OCI-LY7 (cell line): ENCODE results near the gene SAP30BP. TPM values are rescaled to one million over a fixed set of nuclear protein-coding genes. Genes with fewer than 3 reads are reported as not detected.

Experiments used
- BruUV-seq: library from RNA; stranded (reverse); fragments of 400-500 nt; replicated peaks from 2 replicates; lab custom pipeline; 2021; lab: Mats Ljungman, UMichigan
- CTCF ChIA-PET: fragments of 300-600 bp; sonication (Branson Sonifier 250); formaldehyde crosslinking; loops from one replicate; lab custom pipeline; 2022; ENCODE audit warnings: antibody characterized with exemption; ENCODE audit not compliant: unreplicated experiment; lab: Charles Lee
- POLR2A ChIA-PET: fragments of 300-600 bp; sonication (Branson Sonifier 250); formaldehyde crosslinking; loops from one replicate; lab custom pipeline; 2022; ENCODE audit warnings: antibody characterized with exemption; lab: Charles Lee
- DNase-seq: peaks from one replicate; pipeline ENCODE4 v3.0.0-alpha.2; 2015; ENCODE audit warnings: low spot score
- H2AFZ ChIP-seq: fragments of 200-600 bp; sonication (generic), shearing (Covaris generic); 2 replicates; pipeline ENCODE4 v1.6.1; 2014; ENCODE audit warnings: mild to moderate bottlenecking, antibody characterized with exemption, low read length, moderate library complexity
- H3K27ac ChIP-seq: fragments of 200-600 bp; sonication (generic); 2 replicates; pipeline ENCODE4 v1.5.1; 2014; ENCODE audit warnings: mixed run types, low read depth, mild to moderate bottlenecking, moderate library complexity, low read length, inconsistent platforms; ENCODE audit not compliant: poor library complexity, severe bottlenecking
- H3K36me3 ChIP-seq: fragments of 200-600 bp; sonication (generic); 2 replicates; pipeline ENCODE4 v1.6.1; 2014; ENCODE audit warnings: mild to moderate bottlenecking, antibody characterized with exemption, low read length, moderate library complexity, mixed read lengths; ENCODE audit not compliant: insufficient read depth
- H3K4me1 ChIP-seq: fragments of 200-600 bp; sonication (generic); 2 replicates; pipeline ENCODE4 v1.5.1; 2014; ENCODE audit warnings: mild to moderate bottlenecking, low read length; ENCODE audit not compliant: insufficient read depth, poor library complexity, severe bottlenecking
- H3K4me2 ChIP-seq: fragments of 200-600 bp; sonication (generic); 2 replicates; pipeline ENCODE4 v1.6.1; 2014; ENCODE audit warnings: mild to moderate bottlenecking, low read length
- H3K4me3 ChIP-seq: fragments of 200-600 bp; sonication (generic); 2 replicates; pipeline ENCODE4 v1.5.1; 2014; ENCODE audit warnings: mild to moderate bottlenecking, low read depth, low read length; ENCODE audit not compliant: poor library complexity, severe bottlenecking
- H3K79me2 ChIP-seq: fragments of 200-600 bp; sonication (generic); 2 replicates; pipeline ENCODE4 v1.6.1; 2016; ENCODE audit warnings: low read depth, mild to moderate bottlenecking, low read length, moderate library complexity, mixed read lengths; ENCODE audit not compliant: insufficient read depth
- H3K9me2 ChIP-seq: fragments of 200-600 bp; sonication (generic); 2 replicates; pipeline ENCODE4 v1.6.1; 2016; ENCODE audit warnings: mild to moderate bottlenecking, low read length, mixed read lengths; ENCODE audit not compliant: insufficient read depth
- H3K9me3 ChIP-seq: fragments of 200-600 bp; sonication (generic); 2 replicates; pipeline ENCODE4 v1.6.1; 2014; ENCODE audit warnings: mild to moderate bottlenecking, mixed run types, low read length, mixed read lengths
- H4K20me1 ChIP-seq: fragments of 200-600 bp; sonication (generic); 2 replicates; pipeline ENCODE4 v1.6.1; 2014; ENCODE audit warnings: mild to moderate bottlenecking, antibody characterized with exemption, low read length, moderate library complexity, mixed read lengths; ENCODE audit not compliant: insufficient read depth
- EZH2phosphoT487 ChIP-seq: fragments of 200-600 bp; sonication (generic); IDR thresholded peaks from 2 replicates; pipeline ENCODE4 v1.6.1; 2018; ENCODE audit warnings: low read depth, borderline replicate concordance, mild to moderate bottlenecking, mixed run types, antibody characterized with exemption, low read length, moderate library complexity, mixed read lengths
- intact Hi-C: fragments of 100-400 bp; cut with micrococcal nuclease; formaldehyde crosslinking; loops from one replicate; pipeline ENCODE4 v1.10.0; 2022; ENCODE audit not compliant: unreplicated experiment
- total RNA-seq, 2 experiments: library from RNA; depleted of rRNA in 1 of 2; stranded (reverse); fragments of >200 nt in 1 of 2; shearing (Covaris generic) in 1 of 2; gene quantifications; 2 replicates each; pipeline ENCODE4 v1.2.3, GENCODE V29; 2014 to 2022
- TF ChIP-seq, protein P1 (sequence below): fragments of 200-600 bp; sonication (generic); conservative IDR thresholded peaks from 2 replicates; pipeline ENCODE4 v1.5.1; 2014; ENCODE audit warnings: mild to moderate bottlenecking, antibody characterized with exemption, low read length, moderate library complexity, mixed read lengths

The SAP30BP gene
- total RNA-seq, 2 experiments from 2014 or later: 127 to 187 TPM

DNA sequence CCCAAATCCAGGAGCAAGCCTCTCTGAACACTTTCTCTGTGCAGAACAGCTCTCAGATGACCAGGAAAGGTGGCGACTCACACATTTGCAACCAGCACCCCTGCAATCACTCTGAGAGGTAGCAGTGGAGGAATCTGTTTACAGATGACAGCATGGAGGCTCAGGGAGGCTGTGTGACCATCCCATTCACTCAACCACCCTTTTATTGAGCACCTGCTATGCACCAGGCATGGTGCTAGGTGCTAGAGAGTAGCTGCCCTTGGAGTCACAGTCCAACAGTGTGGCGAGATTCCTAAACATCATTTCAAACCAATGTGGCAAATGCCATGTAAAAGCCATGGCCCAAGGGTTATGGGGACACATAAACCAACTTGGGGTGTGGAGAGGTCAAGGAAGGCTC is 52.6 kb downstream of the SAP30BP start:
- intact Hi-C loops: no loop called here
- H3K79me2 ChIP-seq: no peaks in the 10 kb centered on the region
- H3K9me3 ChIP-seq: no peaks in the 10 kb centered on the region
- no peaks in the 10 kb centered on the region for H3K36me3 ChIP-seq
- H3K4me3 ChIP-seq: no peak overlapping the region
- DNase-seq: no peak
- H3K9me2 ChIP-seq: no peaks in the 10 kb centered on the region
- ChIA-PET POLR2A (interaction anchor here (1.0 to 1.8 kb wide), 2 partner anchors 18 to 54 kb away, joined by 3 to 4 read pairs; no protein-coding TSS in a partner anchor), CTCF (no interaction called here)
- no peak overlapping the region for H3K4me2 ChIP-seq
- H4K20me1 ChIP-seq: no peaks in the 10 kb centered on the region
- no peak for TF ChIP-seq EZH2phosphoT487
- TF ChIP-seq, protein P1, sequence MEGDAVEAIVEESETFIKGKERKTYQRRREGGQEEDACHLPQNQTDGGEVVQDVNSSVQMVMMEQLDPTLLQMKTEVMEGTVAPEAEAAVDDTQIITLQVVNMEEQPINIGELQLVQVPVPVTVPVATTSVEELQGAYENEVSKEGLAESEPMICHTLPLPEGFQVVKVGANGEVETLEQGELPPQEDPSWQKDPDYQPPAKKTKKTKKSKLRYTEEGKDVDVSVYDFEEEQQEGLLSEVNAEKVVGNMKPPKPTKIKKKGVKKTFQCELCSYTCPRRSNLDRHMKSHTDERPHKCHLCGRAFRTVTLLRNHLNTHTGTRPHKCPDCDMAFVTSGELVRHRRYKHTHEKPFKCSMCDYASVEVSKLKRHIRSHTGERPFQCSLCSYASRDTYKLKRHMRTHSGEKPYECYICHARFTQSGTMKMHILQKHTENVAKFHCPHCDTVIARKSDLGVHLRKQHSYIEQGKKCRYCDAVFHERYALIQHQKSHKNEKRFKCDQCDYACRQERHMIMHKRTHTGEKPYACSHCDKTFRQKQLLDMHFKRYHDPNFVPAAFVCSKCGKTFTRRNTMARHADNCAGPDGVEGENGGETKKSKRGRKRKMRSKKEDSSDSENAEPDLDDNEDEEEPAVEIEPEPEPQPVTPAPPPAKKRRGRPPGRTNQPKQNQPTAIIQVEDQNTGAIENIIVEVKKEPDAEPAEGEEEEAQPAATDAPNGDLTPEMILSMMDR: no peak
- no peak overlapping the region for H2AFZ ChIP-seq
- no peak overlapping the region for H3K27ac ChIP-seq
- BruUV-seq: no TSS peak
- H3K4me1 ChIP-seq: peaks cover 7% of the 10 kb centered on the region

DNA sequence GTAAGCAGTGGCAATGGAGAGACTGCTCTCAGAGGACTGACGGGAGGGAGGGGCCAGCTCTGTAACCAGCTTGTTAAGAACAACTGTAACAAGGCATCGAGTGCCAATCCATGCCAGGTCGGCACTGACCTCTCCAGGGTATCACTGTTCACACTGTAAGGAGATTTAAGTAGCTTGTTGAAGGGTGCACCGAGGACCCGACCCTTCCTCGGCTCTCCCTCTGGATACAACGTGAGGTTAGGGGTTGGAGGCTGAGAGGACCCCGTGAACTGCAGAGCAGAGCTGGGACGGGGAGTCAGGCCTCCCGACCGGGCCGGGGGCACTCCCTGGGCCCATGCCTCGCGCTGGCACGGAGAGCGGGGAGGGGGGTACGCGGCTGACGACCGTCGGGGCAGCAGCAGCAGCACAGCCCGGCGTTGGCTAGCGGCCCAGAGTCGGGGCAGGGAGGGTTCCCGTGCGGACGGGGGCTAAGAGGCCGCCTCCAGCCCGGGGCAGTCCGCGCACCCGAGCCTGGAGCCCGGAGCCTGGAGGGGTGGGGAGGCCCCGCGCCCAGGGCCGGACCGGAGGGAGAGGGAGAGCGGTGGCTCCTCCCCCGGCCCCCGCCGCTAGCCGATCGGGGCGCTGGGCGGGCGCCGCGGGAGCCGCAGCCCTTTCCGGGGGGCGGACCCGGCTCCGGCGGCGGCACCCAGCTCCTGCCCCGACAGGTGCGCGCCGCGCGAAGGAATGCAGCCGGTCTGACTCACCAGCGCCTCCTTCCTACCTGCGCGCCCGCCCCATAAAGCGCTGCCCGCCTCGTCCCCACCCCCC is 53.7 kb downstream of the SAP30BP start, which contains the start of gene ITGB4:
TSS of gene ITGB4 (plus strand) at position 804 of the 807 bp plus-strand sequence. CDS start 3,245 bp downstream, outside the sequence.
- POLR2A ChIA-PET: interaction anchor here (0.6 to 1.8 kb wide), 3 partner anchors 10 to 32 kb away, joined by 3 to 4 read pairs (median 3); no protein-coding TSS in a partner anchor
- H3K27ac ChIP-seq: no peak within 1 kb of the TSS
- no peaks in the 10 kb centered on the region for H3K9me2 ChIP-seq
- intact Hi-C loops: no loop called here
- no peaks in the 10 kb centered on the region for H4K20me1 ChIP-seq
- CTCF ChIA-PET: interaction anchor here (0.6 to 1.3 kb wide), 5 partner anchors 17 to 709 kb away, joined by 3 to 6 read pairs (median 4); partner anchors contain the start of gene SMIM5
- peak within 1 kb of the TSS; percentile 9; the same call in 1 of the 2 replicates for H2AFZ ChIP-seq
- no TSS peak for BruUV-seq
- no peak for TF ChIP-seq EZH2phosphoT487
- TF ChIP-seq, protein P1: 0 out of 2 replicates have a peak, but pooled peaks have one; percentile 36
- no peaks in the 10 kb centered on the region for H3K36me3 ChIP-seq
- H3K4me1 ChIP-seq: peaks cover 7% of the 10 kb centered on the region
- no peaks in the 10 kb centered on the region for H3K79me2 ChIP-seq
- peak within 1 kb of the TSS; percentile 52 for H3K4me3 ChIP-seq
- H3K4me2 ChIP-seq: peak within 1 kb of the TSS; percentile 52
- peak; percentile 75 for DNase-seq
- H3K9me3 ChIP-seq: no peaks in the 10 kb centered on the region
